Stimulated activated CD4-positive, alpha-beta T cell treated with anti-CD3 and anti-CD28 coated beads, Interleukin-1b, Interleukin-23, amount 100 ng/mL, for 24 hours (primary cell): ENCODE data around the gene CXCL17.
A peak's percentile ranks its signal among the peaks of the same experiment; 100 is the strongest.

Experiments
- DNase-seq, 4 experiments: peaks; one replicate each; pipeline ENCODE4 v3.0.0-alpha.2; 2020; ENCODE audit warnings: low read depth in 4 of 4, low spot score in 1 of 4

The CXCL17 gene

GRCh38 chr19:42424712-42425131 is 18.0 kb downstream of the CXCL17 start:
- no peak for DNase-seq

GRCh38 chr19:42424345-42424707 is 18.4 kb downstream of the CXCL17 start:
- DNase-seq: no peak

- DNase-seq: peak; percentile 89 to 91 (median 90)
Observed at GRCh38 chr19:42423462-42424344, 19.0 kb downstream of the CXCL17 start.

- DNase-seq: peak in 3 of 4 experiments; percentile 12 to 27 (median 25)
Observed at GRCh38 chr19:42422901-42423461, 19.8 kb downstream of the CXCL17 start.

GRCh38 chr19:42422092-42422900 is 20.4 kb downstream of the CXCL17 start:
- DNase-seq: no peak

GRCh38 chr19:42421591-42422031 is 21.1 kb downstream of the CXCL17 start:
- DNase-seq: no peak

- DNase-seq: no peak
Observed at GRCh38 chr19:42421101-42421500, 21.6 kb downstream of the CXCL17 start.

GRCh38 chr19:42420055-42420544 is 22.6 kb downstream of the CXCL17 start:
- peak; percentile 48 to 68 (median 56) for DNase-seq

- no peak for DNase-seq
Observed at GRCh38 chr19:42419309-42419708, 23.4 kb downstream of the CXCL17 start.

GRCh38 chr19:42412661-42413076 is 30.1 kb downstream of the CXCL17 start:
- no peak for DNase-seq

- no peak for DNase-seq
Observed at GRCh38 chr19:42412227-42412626, 30.5 kb downstream of the CXCL17 start.

GRCh38 chr19:42411581-42412178 is 31.1 kb downstream of the CXCL17 start:
- no peak for DNase-seq

GRCh38 chr19:42410371-42410770 is 32.4 kb downstream of the CXCL17 start:
- no peak for DNase-seq

- DNase-seq: no peak
Observed at GRCh38 chr19:42409477-42409876, 33.3 kb downstream of the CXCL17 start.

- no peak for DNase-seq
Observed at GRCh38 chr19:42407816-42408175, 35.0 kb downstream of the CXCL17 start.

GRCh38 chr19:42407085-42407815 is 35.5 kb downstream of the CXCL17 start:
- DNase-seq: no peak

GRCh38 chr19:42406111-42406510 is 36.6 kb downstream of the CXCL17 start:
- DNase-seq: no peak

- DNase-seq: no peak
Observed at GRCh38 chr19:42403586-42403985, 39.2 kb downstream of the CXCL17 start.

- DNase-seq: no peak
Observed at GRCh38 chr19:42402376-42403116, 40.2 kb downstream of the CXCL17 start.
